NT2/D1 (cell line): ENCODE data around the gene RBM38.

ENCODE experiments used
- SUZ12 ChIP-seq: IDR thresholded peaks from 2 replicates; pipeline ENCODE4 v1.6.1; 2011; ENCODE audit not compliant: insufficient read length, insufficient read depth; ENCODE audit errors: extremely low read depth
- YY1 ChIP-seq: IDR thresholded peaks from 2 replicates; pipeline ENCODE4 v1.6.1; 2011; ENCODE audit not compliant: insufficient read length, insufficient read depth
- ZNF274 ChIP-seq: IDR thresholded peaks from 2 replicates; pipeline ENCODE4 v1.6.1; 2011; ENCODE audit warnings: mild to moderate bottlenecking, low read depth, low read length

GRCh38 chr20:57377350-57377749, 13.8 kb upstream of the RBM38 start:
- TF ChIP-seq ZNF274 = no peak
- no peak for TF ChIP-seq YY1
- TF ChIP-seq SUZ12 = no peak
